HG03354 (cell line): ENCODE measurements around the gene ROGDI.
A peak's percentile ranks its signal among the peaks of the same experiment; 100 is the strongest.

Source experiments
- ATAC-seq: cut with Tn5 transposase; IDR thresholded peaks from one replicate; pipeline ENCODE4 v1.9.1; 2021; ENCODE audit warnings: mild to moderate bottlenecking; ENCODE audit not compliant: unreplicated experiment, poor library complexity, severe bottlenecking

ROGDI gene

DNA sequence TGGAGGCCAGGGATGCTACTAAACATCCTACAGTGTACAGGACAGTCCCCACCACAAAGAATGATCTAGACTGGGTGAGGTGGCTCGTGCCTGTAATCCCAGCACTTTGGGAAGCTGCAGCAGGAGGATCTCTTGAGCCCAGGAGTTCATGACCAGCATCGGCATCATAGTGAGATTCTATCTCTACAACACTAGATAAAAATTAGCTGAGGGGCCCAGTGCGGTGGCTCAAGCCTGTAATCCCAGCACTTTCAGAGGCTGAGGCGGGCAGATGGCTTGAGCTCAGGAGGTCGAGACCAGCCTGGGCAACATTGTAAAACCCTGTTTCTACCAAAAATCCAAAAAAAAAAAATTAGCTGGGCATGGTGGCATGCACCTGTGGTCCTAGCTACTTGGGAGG lies 30.1 kb downstream of the ROGDI start:
- ATAC-seq, result no peak

DNA sequence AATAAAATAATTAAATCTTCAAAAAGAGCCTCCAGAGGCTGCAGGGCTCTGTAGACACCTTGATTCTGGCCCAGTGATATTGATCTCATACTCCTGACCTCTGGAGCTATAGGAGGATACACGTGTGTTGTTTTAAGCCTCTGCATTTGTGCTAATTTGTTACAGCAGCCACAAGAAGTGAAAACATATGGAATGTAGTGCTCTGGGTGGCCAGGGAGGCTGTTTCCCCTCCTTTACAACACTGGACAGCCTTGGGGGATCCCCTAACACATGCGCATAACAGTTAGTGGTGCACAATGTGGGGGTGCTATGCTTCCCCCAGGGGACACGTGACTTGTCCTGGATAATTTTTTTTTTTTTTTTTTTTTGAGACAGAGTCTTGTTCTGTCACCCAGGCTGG lies 30.8 kb downstream of the ROGDI start:
- no peak for ATAC-seq

DNA sequence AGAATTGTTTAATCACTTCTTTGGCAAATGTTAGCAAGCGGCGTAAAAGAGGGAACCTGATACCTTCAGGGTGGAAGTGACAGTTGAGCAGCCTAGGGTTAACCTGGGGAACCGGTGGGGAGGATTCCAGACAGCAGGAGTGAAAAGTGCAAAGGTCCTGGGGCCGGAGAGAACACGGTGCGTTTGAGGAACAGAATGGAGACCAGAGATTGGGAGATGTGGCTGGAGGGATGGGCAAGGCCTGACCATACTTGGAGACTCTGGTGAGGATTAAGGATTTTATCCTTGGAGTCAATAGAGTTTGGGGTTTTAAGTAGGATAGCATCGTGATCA lies 33.2 kb downstream of the ROGDI start:
- no peak for ATAC-seq

DNA sequence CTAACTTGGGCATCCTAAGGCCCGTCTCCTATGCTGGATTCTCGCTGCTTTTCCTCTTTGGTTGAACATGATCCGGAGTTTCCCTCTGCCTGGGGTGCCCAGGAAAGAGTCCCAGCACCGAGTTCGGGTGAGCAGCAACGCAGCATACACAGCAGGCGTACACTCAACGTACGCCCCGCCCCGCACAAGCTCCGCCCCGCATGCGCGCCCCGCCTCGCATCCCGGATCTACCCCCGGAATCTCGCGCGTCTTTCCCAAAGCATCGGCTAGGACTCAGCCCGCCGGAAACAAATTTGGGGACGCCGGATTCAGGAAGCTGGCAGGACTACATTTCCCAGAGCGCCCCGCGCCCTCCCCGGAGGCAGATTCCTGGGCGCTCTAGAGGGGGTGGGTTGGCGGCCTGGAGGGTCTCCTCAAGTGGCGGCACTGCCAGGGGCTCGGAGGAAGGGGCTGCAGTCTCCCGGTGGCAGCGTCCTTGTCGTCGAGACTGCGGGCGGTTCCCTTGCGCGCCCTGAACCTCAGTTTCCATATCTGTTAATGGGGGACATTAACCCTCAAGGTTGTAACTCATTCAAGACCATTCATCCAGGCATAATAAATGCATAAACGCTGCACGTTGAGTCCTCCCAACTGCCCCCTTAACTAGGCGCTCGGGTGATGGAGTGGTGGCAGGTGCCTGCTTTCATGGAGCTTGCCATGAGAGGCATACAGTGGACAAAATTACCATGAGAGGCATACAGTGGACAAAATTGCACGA lies 33.7 kb downstream of the ROGDI start:
- peak; percentile 70 for ATAC-seq

DNA sequence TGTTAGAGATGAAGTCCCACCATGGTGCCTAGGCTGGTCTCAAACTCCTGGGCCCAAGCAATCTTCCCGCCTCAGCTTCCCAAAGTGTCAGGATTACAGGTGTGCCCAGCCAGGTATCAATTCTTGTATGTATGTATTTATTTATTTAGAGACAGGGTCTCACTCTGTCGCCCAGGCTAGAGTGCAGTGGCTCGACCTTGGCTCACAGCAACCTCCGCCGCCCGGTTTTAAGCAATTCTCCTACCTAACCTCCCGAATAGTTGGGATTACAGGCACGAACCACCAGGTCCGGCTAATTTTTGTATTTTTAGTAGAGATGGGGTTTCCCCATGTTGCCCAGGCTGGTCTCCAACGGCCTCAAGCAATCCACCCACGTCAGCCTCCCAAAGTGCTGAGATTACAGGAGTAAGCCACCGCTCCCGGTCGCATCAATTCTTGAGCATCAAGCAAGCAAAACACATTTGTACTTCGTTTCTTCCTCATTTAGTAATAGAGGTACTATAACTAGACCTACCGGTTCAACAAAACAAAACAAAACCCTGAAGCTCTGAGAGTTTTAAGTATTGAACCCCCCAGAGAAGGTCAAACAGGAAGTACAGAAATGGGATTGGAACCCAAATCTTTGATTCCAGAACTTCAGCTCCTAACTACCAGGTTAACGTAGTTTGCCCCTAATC lies 34.4 kb downstream of the ROGDI start:
- ATAC-seq, result peak; percentile 2

DNA sequence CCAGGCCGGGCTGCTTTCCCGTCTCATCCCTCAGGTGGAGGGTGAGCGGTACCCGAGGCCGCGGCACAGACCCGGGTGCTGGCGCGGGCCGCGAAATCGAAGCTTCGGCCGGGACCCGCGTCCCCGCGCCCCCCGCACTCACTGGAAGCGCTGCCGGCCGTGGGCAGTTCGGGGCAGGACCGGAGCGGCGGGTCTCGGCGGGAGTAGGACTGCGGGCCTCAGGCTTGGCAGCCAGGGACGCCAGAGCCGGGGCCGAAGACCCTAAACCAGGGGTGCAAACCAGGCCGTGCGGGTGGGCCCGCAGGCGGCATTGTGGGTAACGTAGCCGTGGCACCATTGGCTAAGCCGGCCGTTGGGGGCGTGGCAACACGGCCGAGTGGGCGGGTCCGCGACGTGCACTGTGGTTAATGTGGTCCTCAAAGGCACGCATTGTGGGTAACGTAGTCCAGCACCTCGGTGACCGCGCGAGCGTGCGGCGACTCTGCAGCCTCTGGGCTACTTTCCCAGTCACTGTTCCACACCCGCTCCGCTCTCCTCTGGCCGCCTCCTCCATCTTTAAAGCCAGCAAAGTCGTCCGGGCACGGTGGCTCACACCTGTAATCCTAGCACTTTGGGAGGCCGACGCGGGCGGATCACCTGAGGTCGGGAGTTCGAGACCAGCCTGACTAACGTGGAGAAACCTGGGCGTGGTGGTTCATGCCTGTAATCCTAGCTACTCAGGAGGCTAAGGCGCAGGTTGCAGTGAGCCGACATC lies 35.4 kb downstream of the ROGDI start, which contains the start of gene ZNF500:
Gene ZNF500 (minus strand): TSS at position 288 of the 754 bp plus-strand sequence. CDS start 1,184 bp downstream, outside the sequence.
- peak; percentile 86 for ATAC-seq

DNA sequence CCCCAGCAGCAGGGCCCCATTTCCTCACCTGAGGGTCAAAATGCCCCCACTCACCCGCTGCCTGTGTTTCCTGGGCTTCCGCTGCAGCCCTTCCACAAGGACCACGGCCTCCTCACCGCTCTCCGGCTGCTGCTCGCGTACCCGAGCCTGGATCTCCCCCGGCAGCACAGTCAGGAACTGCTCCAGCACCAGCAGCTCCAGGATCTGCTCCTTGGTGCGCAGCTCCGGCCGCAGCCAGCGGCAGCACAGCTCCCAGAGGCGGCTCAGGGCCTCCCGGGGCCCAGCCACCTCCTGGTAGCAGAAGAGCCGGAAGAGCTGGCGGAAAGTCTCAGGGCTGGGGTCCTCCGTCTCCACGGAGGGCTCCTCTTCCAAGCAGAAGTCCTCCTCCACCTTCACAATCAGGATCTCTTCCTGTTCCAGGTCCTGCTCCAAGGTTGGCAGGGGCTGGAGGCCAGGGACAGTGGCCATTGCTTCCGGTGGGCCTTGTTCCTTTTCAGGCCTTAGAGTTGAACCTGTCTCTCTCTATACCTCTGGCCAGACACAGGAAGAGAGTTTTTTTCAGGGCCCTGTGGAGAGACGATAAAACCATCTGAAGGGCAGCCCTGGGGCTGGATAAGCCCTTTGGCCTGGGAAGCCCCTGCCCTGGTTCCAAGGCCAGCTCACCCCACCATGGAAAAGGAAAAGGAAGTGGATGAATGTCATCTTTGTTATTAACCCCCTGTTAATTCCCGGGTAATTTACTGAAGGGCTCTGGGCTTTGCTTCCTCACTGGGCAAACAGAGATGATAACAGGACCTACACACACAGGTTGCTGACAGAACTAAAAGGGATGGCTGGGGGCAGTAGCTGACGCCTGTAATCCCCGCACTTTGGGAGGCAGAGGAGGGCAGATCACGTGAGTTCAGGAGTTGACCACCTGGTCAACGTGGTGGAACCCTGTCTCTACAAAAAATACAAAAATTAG lies 36.6 kb downstream of the ROGDI start:
- ATAC-seq, result no peak

DNA sequence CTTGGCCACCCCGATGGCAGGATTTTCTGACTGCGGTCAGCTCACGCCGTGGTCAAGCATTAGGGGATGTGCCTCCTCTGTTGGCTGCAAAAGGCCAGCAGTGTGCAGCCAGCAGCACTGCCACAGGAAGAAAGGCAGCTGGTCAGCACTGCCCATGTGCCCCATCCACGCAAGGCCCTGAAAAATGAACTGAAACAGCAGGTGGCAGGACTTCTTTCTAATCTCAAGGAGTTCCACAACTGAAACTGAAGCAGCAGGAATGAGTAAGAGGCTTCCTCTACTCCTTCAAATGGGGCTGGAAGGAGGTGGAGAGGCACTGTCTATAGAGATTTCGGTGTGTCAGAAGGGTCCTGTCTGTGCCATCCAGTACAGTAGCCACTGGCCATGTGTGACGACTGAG lies 38.6 kb downstream of the ROGDI start:
- ATAC-seq, result no peak

DNA sequence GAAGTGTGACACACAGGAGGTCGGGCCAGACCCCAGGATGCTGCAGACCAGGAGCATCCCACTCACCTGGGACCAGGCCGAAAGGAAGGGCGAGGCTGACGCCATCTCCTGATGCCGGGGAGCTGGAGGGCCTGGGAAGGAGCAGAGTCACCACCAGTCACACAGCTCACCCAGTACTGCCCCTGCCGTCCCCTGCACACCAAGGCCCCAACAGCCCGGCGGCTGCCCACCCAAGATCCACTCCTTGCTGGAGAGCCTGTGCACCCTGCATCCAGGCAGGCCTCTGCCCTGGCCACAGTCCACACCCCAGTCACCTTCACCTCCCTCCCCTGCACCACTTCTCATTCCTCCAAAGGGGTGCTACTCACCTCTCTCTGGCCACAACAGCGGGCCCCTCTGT lies 40.2 kb downstream of the ROGDI start:
- no peak for ATAC-seq

DNA sequence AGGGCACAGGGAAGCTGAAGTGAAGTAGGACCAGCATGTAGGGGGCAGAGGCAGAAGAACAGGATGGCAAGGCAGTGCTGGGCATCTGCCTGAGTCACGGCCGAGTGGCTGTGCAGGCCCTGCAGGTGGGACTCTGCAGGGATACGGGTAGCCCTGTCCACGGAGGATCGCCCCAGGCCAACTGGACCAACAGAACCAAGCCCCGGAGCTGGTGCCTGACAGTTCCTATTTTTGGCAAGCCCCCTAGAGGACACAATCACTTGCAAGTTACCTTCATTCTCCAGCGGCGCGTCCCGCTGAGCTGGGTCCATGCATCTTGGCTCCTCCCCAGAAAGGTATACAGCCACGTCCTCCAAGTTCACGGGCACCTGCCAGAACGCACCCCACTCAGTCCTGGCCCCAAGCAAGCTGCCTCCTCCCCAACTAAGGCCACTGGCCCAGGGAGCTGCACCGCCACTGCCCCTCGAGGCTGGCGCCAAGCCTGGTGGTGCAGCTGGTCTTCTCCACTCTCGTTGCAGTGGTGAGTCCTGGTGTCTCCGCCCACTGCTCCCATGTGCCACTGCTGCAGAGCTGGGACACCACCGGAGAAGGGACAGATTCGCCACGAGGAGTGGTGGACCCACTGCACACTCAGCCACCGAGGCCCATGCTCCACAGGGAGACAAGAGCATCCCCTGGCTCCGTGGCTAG lies 42.1 kb downstream of the ROGDI start:
- no peak for ATAC-seq

DNA sequence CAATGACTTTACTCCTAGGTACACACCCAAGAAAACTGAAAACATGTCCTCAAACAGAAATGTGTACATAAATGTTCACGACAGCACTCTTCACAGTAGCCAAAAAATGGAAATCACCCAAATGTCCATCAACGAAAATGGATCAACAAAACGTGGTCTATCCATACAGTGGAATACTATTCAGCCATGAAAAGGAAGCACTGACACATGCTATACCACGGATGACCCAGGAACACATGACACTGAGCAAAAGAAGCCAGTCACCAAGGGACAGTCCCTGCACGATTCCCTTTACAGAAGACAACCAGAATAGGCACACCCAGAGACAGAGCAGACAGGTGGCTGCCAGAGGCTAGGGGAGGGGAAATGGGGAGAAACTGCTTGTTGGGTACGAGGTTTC lies 46.7 kb downstream of the ROGDI start:
- ATAC-seq, result no peak

DNA sequence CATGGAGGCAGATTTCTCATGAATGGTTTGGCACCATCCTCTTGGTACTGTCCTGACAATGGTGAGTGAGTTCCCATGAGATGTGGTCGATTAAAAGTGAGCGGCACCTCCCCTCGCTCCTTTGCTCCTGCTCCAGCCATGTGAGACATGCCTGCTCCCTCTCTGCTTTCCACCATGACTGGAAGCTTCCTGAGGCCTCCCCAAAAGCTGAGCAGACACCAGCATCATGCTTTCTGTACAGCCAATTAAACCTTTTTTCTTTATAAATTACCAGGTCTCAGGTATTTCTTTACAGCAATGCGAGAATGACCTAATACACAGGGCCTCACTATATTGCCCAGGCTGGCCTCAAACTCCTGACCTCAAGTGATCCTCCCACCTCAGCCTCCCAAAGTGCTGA lies 47.6 kb downstream of the ROGDI start:
- ATAC-seq, result no peak

DNA sequence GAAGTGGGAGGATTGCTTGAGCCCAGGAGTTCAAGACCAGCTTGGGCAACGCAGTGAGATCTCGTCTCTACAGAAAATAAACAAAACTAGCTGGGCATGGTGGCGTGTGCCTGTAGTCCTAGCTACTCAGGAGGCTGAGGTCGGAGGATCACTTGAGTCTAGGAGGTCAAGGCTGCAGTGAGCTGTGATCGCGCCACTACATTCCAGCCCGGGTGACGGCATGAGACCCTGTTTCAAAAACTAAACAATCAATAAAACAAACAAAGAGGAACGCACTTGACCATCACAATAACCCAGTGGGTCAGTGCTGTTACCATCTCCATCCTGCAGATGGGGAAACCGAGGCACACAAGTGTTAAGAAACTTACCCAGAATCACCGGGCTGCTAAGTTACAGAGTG lies 49.2 kb downstream of the ROGDI start:
- no peak for ATAC-seq

DNA sequence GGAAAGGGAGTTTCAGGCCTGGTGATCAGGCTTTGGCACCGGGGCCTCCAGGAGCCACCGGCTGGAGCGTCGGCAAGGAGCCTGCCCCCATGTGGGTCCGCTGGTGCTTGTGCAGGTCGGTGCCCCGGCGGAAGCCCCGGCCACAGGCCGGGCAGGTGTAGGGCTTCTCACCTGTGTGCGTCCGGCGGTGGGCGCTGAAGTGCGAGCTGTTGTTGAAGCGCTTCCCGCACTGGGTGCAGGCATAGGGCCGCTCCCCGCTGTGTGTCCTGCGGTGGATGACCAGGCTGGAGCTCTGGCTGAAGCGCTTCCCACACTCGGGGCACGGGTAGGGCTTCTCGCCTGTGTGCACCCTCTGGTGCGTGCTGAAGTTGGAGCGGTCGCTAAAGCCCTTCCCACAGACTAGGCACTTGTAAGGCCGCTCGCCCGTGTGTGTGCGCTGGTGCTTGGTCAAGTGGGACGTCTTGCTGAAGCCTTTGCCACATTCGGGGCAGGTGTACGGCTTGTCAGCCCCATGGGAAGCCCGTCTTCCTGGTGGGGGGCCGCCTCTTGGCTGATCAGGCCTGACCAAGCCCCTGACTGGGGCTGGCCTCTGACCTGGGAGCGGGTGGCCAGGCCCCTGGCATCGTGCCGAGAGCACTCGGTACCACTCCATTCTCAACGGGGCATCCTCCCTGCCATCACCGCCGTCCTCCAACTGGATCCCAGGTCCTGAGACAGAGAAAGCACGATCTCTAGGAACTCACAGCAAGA lies 49.9 kb downstream of the ROGDI start:
- ATAC-seq, result no peak

DNA sequence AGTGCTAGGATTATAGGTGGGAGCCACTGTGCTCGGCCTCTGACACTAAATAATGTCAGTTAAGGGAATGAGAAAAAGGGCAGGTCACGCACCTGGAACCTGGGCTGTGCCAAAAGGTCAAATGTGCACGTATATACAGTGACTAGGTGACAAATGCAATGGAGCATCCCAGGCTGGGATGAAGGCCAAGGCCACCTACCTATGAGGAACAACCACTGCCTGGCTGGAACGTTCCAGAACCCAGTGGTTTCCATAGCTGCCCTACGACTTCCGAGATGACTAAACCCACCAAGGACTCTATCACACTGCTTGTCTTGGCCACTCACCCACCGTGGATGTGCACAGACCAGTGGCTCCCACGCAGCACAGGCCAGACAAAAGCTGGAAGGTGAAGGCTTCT lies 51.5 kb downstream of the ROGDI start:
- no peak for ATAC-seq

DNA sequence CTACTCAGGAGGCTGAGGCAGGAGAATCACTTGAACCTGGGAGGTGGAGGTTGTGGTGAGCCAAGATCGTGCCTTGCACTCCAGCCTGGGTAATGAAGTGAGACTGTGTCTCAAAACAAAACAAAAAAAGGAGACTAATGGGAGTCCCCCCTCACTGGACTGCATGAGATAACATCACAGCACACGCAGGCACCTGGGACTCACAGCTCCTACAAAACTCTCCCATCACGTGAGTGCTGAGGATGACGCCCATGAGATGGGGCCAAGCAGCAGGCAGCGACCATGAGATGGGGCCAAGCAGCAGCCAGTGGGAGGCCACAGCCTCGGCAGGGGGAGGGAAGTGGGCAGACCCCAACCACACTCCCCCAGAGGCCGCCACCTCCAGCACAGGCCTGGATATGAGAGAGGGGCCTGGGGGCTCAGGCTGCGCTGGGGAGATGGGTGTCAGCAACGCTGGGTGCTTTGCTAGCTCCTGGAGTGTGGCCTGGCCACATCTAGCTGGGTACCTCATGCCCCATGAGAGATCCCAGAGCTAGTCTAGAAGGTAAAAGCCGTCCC lies 52.7 kb downstream of the ROGDI start:
- ATAC-seq, result no peak

DNA sequence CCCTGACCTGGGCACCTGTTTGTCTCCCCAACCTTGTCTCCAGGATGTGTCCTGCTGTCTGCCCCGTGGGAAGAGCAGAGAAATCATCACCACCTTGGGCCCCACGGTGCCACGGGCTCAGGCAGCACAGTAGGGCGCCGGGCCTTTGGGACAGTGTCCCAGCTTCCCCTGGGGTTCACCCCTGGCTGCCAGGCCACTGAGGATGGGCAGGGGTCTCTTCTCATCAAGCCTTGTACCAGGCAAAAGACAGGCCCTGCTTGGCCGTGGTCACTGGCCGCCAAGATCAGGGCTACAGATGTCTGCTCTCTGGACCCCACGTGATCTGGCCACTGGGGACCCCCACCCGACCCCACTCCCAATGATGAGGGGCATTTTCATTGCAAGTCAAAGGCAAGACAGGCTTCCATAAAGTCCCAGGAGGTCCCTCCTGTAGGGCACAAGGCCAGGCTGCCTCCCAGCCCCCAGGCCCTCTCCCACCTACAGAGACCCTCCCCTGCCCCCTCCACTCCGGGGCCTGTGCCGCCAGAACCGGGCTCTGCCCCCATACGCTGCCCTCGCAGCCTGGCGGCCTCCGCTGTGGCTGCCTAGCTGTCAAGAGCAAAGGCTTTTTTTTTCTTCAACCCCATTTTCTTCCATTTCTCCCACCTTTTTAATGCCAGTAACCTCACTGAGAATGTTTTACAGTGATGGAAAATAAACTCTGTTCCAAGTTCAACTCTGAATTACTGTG lies 53.6 kb downstream of the ROGDI start:
- ATAC-seq, result no peak
